NT2/D1 (cell line): ENCODE data around the gene FRMD3.

Experiments
- YY1 ChIP-seq: IDR thresholded peaks from 2 replicates; pipeline ENCODE4 v1.6.1; 2011; ENCODE audit not compliant: insufficient read length, insufficient read depth
- ZNF274 ChIP-seq: IDR thresholded peaks from 2 replicates; pipeline ENCODE4 v1.6.1; 2011; ENCODE audit warnings: mild to moderate bottlenecking, low read depth, low read length

DNA sequence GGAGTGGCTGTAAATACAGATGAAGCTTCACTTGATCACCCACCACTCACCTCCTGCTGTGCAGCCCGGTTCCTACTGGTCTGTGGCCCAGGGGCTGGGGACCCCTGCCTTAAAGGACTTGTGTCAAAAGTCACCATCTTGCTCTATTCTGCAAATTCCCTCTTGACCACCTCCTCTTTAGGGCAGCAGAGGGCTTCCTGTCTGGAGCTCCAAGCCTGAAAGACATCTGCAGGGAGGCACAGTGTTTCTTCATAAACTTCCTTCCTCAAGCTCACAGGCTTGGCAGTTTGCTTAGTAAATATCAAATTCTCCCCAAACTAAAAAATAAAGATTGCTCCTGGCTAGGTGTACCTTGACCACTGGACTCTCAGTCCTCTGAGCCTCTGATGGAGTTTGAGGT is 104.4 kb downstream of the FRMD3 start:
- TF ChIP-seq YY1, result no peak
- TF ChIP-seq ZNF274, result no peak
